GM23338 (cell line): Measurements from ENCODE around the gene SCFD2. TPM values are rescaled to one million over a fixed set of nuclear protein-coding genes. Genes with fewer than 3 reads are reported as not detected.

Experiments
- ATAC-seq: fragments of 200-7000 bp; cut with Tn5 transposase; 3 replicates; pipeline ENCODE4 v1.9.1; 2020
- DNase-seq: peaks from one replicate; pipeline ENCODE4 v3.0.0-alpha.2; 2015; ENCODE audit warnings: low spot score
- H2AFZ ChIP-seq: fragments of 200-600 bp; sonication (generic); 2 replicates; pipeline ENCODE4 v1.8.0; 2016; ENCODE audit warnings: antibody characterized with exemption, mild to moderate bottlenecking, moderate library complexity
- H3F3A ChIP-seq: fragments of 200-600 bp; sonication (generic); replicated peaks from 2 replicates; pipeline ENCODE4 v1.8.0; 2017; ENCODE audit warnings: antibody characterized with exemption, mixed run types, low read depth
- H3K27ac ChIP-seq: fragments of 200-600 bp; sonication (generic); 2 replicates; pipeline ENCODE4 v1.6.1; 2016; ENCODE audit warnings: low read depth
- H3K27me3 ChIP-seq: fragments of 200-600 bp; sonication (generic); 2 replicates; pipeline ENCODE4 v1.8.0; 2016; ENCODE audit warnings: mild to moderate bottlenecking, mixed run types, moderate library complexity; ENCODE audit not compliant: insufficient read depth
- H3K36me3 ChIP-seq: fragments of 200-600 bp; sonication (generic); 2 replicates; pipeline ENCODE4 v1.8.0; 2016; ENCODE audit warnings: mild to moderate bottlenecking; ENCODE audit not compliant: insufficient read depth
- H3K4me1 ChIP-seq: fragments of 200-600 bp; sonication (generic); 2 replicates; pipeline ENCODE4 v1.8.0; 2016; ENCODE audit warnings: mild to moderate bottlenecking, moderate library complexity; ENCODE audit not compliant: insufficient read depth
- H3K4me2 ChIP-seq: fragments of 200-600 bp; sonication (generic); 2 replicates; pipeline ENCODE4 v1.7.1; 2017; ENCODE audit warnings: mixed run types
- H3K4me3 ChIP-seq: fragments of 200-600 bp; sonication (generic); 2 replicates; pipeline ENCODE4 v1.6.1; 2016; ENCODE audit warnings: mixed run types
- H3K79me2 ChIP-seq: fragments of 200-600 bp; sonication (generic); replicated peaks from 2 replicates; pipeline ENCODE4 v1.8.0; 2017; ENCODE audit warnings: mild to moderate bottlenecking; ENCODE audit not compliant: insufficient read depth
- H3K9me2 ChIP-seq: fragments of 200-600 bp; sonication (generic); 2 replicates; pipeline ENCODE4 v1.8.0; 2017; ENCODE audit not compliant: insufficient read depth
- H4K20me1 ChIP-seq: fragments of 200-600 bp; sonication (generic); replicated peaks from 2 replicates; pipeline ENCODE4 v1.8.0; 2017; ENCODE audit warnings: mild to moderate bottlenecking; ENCODE audit not compliant: insufficient read depth
- H3K27ac Mint-ChIP-seq: 2 replicates; pipeline ENCODE4 v1.8.0; 2020; ENCODE audit warnings: inconsistent platforms, mild to moderate bottlenecking, moderate library complexity, mixed read lengths
- H3K27me3 Mint-ChIP-seq: 3 replicates; pipeline ENCODE4 v1.8.0; 2022; ENCODE audit warnings: low read depth, mild to moderate bottlenecking, moderate library complexity, mixed read lengths, inconsistent platforms; ENCODE audit not compliant: insufficient read depth, poor library complexity
- H3K36me3 Mint-ChIP-seq: 3 replicates; pipeline ENCODE4 v1.8.0; 2021; ENCODE audit warnings: low read depth, mild to moderate bottlenecking, inconsistent platforms, moderate library complexity, mixed read lengths
- H3K4me1 Mint-ChIP-seq: 3 replicates; pipeline ENCODE4 v1.8.0; 2020; ENCODE audit warnings: mild to moderate bottlenecking, inconsistent platforms, mixed read lengths
- H3K4me3 Mint-ChIP-seq: 3 replicates; pipeline ENCODE4 v1.8.0; 2021; ENCODE audit warnings: moderate library complexity, mild to moderate bottlenecking, inconsistent platforms, mixed read lengths
- H3K9me3 Mint-ChIP-seq: 3 replicates; pipeline ENCODE4 v1.8.0; 2020; ENCODE audit warnings: moderate library complexity, mild to moderate bottlenecking, inconsistent platforms, mixed read lengths
- CREB1 ChIP-seq: fragments of 250-450 bp; sonication (Bioruptor Pico); IDR thresholded peaks from 2 replicates; pipeline ENCODE4 v1.5.0; 2020; ENCODE audit warnings: low read depth, mild to moderate bottlenecking, moderate library complexity
- CTCF ChIP-seq, 2 experiments: fragments of 200-600 bp in 1 of 2; sonication (generic) in 1 of 2; conservative IDR thresholded peaks; 2 replicates each; pipeline versions ENCODE4 v1.5.1 to v1.6.1; 2016 to 2017; ENCODE audit warnings: antibody characterized with exemption in 2 of 2, low read depth in 2 of 2, mild to moderate bottlenecking in 2 of 2, moderate library complexity in 1 of 2
- EZH2 ChIP-seq: fragments of 200-600 bp; sonication (generic); IDR thresholded peaks from one replicate; pipeline ENCODE4 v1.8.0; 2017; ENCODE audit warnings: antibody characterized with exemption, mild to moderate bottlenecking, low read depth; ENCODE audit not compliant: unreplicated experiment
- EZH2phosphoT487 ChIP-seq: fragments of 200-600 bp; sonication (generic); IDR thresholded peaks from one replicate; pipeline ENCODE4 v1.8.1; 2018; ENCODE audit warnings: antibody characterized with exemption; ENCODE audit not compliant: unreplicated experiment
- JUNB ChIP-seq: IDR thresholded peaks from one replicate; pipeline ENCODE4 v1.6.1; 2016; ENCODE audit warnings: antibody characterized with exemption; ENCODE audit not compliant: unreplicated experiment
- POLR2AphosphoS5 ChIP-seq: IDR thresholded peaks from 2 replicates; pipeline ENCODE4 v1.6.1; 2016; ENCODE audit warnings: antibody characterized with exemption, low read depth
- REST ChIP-seq: IDR thresholded peaks from one replicate; pipeline ENCODE4 v1.6.1; 2018; ENCODE audit warnings: antibody characterized with exemption; ENCODE audit not compliant: unreplicated experiment
- STAT1 ChIP-seq: IDR thresholded peaks from one replicate; pipeline ENCODE4 v1.6.1; 2016; ENCODE audit warnings: antibody characterized with exemption; ENCODE audit not compliant: unreplicated experiment
- polyA plus RNA-seq: library from polyadenylated mRNA; unstranded; fragments of >200 nt; fragmentation: Nextera tagmentation; extraction: Ambion mirVana; gene quantifications from 2 replicates; pipeline ENCODE4 v1.2.1, GENCODE V29; 2016
- total RNA-seq: library from RNA; depleted of rRNA; stranded (reverse); fragments of >200 nt; shearing (Covaris generic); gene quantifications from 2 replicates; pipeline ENCODE4 v1.2.3, GENCODE V29; 2014

The SCFD2 gene
- total and polyA plus RNA-seq, 2 experiments from 2014 or later: 5.7 to 17.5 TPM

GRCh38 chr4:52853351-52853750, 512.5 kb downstream of the SCFD2 start (continued):
- no peak for TF ChIP-seq REST
- no peak for TF ChIP-seq STAT1

GRCh38 chr4:52852711-52853110, 513.1 kb downstream of the SCFD2 start:
- peaks cover 4% of the 10 kb centered on the region for H3K27me3 Mint-ChIP-seq
- no peak overlapping the region for H3K4me3 ChIP-seq
- H2AFZ ChIP-seq: peak overlapping the region; percentile 82
- no peak overlapping the region for H3K27ac ChIP-seq
- no peak for DNase-seq
- H3K79me2 ChIP-seq: no peaks in the 10 kb centered on the region
- peaks cover 22% of the 10 kb centered on the region for H3K4me1 ChIP-seq
- H3K27ac Mint-ChIP-seq: no peak overlapping the region
- no peaks in the 10 kb centered on the region for H4K20me1 ChIP-seq
- no peak overlapping the region for H3K4me3 Mint-ChIP-seq
- peaks cover 35% of the 10 kb centered on the region for H3K4me1 Mint-ChIP-seq
- no peaks in the 10 kb centered on the region for H3K27me3 ChIP-seq
- H3K4me2 ChIP-seq: peak overlapping the region; percentile 49; the same call in 1 of the 2 replicates
- no peaks in the 10 kb centered on the region for H3F3A ChIP-seq
- H3K9me2 ChIP-seq: peaks cover 10% of the 10 kb centered on the region; the same call in 1 of the 2 replicates
- no peak for ATAC-seq
- TF ChIP-seq POLR2AphosphoS5 (no peak), EZH2 (no peak), STAT1 (no peak), EZH2phosphoT487 (no peak), REST (no peak), JUNB (no peak)
- peaks cover 13% of the 10 kb centered on the region for H3K36me3 Mint-ChIP-seq
- H3K36me3 ChIP-seq: no peaks in the 10 kb centered on the region
- H3K9me3 Mint-ChIP-seq: peaks cover 12% of the 10 kb centered on the region

GRCh38 chr4:52852041-52852440, 513.8 kb downstream of the SCFD2 start:
- Mint-ChIP-seq H3K4me1 (peaks cover 35% of the 10 kb centered on the region), H3K27ac (no peak overlapping the region), H3K36me3 (peaks cover 6% of the 10 kb centered on the region), H3K4me3 (no peak overlapping the region), H3K27me3 (peaks cover 4% of the 10 kb centered on the region), H3K9me3 (peaks cover 6% of the 10 kb centered on the region)
- TF ChIP-seq JUNB (no peak), REST (no peak), CREB1 (no peak), CTCF (conservative IDR thresholded peaks at IDR 0.05; ENCODE audit: low read depth in 2 of 2) (no peak)
- Histone ChIP-seq H3F3A (no peaks in the 10 kb centered on the region), H3K27me3 (no peaks in the 10 kb centered on the region), H3K4me1 (peaks cover 22% of the 10 kb centered on the region), H3K27ac (no peak overlapping the region), H4K20me1 (no peaks in the 10 kb centered on the region), H3K79me2 (no peaks in the 10 kb centered on the region), H3K9me2 (peaks cover 7% of the 10 kb centered on the region; the same call in 1 of the 2 replicates), H3K36me3 (no peaks in the 10 kb centered on the region), H3K4me3 (no peak overlapping the region), H3K4me2 (peak overlapping the region; percentile 49; the same call in 1 of the 2 replicates), H2AFZ (peak overlapping the region; percentile 82)
- ATAC-seq: no peak
- DNase-seq: no peak
